Fibroblast of pulmonary artery (primary cell): ENCODE measurements around the gene RHBDF2.
"Not testable (repeated sequence)": the region's sequence is repeated elsewhere in the genome, so short reads cannot be mapped to it uniquely, and the experiment has no call there.

Experiments
- DNase-seq: peaks from one replicate; pipeline ENCODE4 v3.0.0-alpha.2; 2010; ENCODE audit warnings: low read depth
- H3K4me3 ChIP-seq: replicated peaks from 2 replicates; pipeline ENCODE4 v1.5.1; 2011; ENCODE audit warnings: low read depth, mild to moderate bottlenecking, control low read depth, low read length, moderate library complexity
- TF ChIP-seq, protein P1 (sequence below): IDR thresholded peaks from 2 replicates; pipeline ENCODE4 v1.5.1; 2011; ENCODE audit warnings: mild to moderate bottlenecking, control low read depth, low read length, inconsistent platforms; ENCODE audit errors: missing control alignments

The RHBDF2 gene

DNA sequence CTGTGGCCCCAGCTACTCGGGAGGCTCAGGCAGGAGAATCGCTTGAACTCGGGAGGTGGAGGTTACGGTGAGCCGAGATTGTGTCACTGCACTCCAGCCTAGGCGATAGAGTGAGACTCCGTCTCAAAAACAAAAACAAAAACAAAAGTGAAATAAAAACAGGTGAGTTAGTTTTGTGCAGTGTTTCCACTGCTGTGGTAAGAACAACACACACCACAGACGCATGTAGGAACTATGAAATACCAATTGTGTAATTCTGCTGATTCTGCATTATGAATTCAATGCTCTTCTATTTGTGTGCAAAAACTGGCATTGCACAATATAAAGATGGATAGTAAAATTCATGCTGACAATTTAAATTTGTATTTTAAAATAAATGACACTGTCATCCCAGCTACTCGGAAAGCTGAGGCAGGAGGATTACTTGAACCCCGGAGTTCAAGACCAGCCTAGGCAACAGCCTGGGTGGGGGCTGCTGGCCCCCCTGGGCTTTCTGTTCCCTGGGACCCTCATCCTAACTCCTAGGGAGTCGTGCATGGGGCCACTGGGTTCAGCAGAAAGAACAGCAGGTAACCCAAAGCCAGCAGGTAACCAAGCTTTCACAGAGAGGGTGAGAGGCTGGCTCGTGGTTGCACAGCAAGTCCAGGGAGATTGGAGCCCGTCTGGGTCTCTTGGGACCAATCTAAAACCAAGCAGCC lies 10.6 kb upstream of the RHBDF2 start:
- TF ChIP-seq, protein P1, sequence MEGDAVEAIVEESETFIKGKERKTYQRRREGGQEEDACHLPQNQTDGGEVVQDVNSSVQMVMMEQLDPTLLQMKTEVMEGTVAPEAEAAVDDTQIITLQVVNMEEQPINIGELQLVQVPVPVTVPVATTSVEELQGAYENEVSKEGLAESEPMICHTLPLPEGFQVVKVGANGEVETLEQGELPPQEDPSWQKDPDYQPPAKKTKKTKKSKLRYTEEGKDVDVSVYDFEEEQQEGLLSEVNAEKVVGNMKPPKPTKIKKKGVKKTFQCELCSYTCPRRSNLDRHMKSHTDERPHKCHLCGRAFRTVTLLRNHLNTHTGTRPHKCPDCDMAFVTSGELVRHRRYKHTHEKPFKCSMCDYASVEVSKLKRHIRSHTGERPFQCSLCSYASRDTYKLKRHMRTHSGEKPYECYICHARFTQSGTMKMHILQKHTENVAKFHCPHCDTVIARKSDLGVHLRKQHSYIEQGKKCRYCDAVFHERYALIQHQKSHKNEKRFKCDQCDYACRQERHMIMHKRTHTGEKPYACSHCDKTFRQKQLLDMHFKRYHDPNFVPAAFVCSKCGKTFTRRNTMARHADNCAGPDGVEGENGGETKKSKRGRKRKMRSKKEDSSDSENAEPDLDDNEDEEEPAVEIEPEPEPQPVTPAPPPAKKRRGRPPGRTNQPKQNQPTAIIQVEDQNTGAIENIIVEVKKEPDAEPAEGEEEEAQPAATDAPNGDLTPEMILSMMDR: no peak
- H3K4me3 ChIP-seq: no peak overlapping the region
- peak; percentile 52 for DNase-seq

DNA sequence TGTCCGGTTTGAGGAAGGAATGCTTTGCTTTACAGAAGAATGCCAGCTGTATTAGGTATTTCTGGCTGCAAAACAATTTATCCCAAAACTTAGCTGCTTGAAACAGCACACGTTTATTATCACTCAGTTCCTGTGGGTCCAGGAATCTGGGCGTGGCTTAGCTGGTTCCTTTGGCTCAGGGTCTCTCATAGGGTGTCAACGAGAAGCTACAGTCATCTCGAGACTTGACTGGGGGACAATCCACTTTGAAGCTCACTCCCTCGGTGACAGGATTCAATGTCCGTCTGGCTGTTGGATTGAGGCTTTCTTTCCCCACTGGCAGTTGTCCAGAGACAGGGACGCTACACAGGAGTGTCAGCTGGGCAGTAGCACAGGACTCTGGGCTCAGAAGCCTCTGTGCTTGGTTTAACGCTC lies 9.6 kb upstream of the RHBDF2 start:
- TF ChIP-seq, protein P1: no peak
- peak; percentile 39 for DNase-seq
- H3K4me3 ChIP-seq: no peak overlapping the region

DNA sequence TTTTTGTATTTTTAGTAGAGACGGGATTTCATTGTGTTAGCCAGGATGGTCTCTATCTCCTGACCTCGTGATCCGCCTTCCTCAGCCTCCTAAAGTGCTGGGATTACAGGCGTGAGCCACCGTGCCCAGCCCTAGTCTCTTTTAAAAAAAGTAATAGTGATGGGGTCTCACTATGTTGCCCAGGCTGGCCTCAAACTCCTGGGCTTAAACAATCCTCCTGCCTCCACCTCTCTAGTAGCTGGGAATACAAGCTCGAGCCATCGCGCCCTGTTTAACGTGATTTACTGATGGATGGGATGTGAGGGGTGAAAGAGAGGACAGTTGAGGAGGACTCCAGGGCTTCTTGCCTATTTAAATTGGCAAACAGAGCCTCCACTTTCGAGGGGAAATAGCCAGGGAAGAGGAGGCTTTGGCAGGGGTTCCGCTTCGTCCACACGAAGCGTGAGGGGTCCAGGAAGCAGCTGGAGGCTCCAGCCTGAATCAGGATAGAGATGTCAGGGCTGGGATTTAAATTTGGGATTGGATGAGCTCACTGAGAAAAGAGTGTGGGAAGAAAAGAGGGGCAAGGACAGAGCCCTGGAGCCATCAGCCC lies 7.3 kb upstream of the RHBDF2 start:
- not testable (repeated sequence) for H3K4me3 ChIP-seq, DNase-seq

DNA sequence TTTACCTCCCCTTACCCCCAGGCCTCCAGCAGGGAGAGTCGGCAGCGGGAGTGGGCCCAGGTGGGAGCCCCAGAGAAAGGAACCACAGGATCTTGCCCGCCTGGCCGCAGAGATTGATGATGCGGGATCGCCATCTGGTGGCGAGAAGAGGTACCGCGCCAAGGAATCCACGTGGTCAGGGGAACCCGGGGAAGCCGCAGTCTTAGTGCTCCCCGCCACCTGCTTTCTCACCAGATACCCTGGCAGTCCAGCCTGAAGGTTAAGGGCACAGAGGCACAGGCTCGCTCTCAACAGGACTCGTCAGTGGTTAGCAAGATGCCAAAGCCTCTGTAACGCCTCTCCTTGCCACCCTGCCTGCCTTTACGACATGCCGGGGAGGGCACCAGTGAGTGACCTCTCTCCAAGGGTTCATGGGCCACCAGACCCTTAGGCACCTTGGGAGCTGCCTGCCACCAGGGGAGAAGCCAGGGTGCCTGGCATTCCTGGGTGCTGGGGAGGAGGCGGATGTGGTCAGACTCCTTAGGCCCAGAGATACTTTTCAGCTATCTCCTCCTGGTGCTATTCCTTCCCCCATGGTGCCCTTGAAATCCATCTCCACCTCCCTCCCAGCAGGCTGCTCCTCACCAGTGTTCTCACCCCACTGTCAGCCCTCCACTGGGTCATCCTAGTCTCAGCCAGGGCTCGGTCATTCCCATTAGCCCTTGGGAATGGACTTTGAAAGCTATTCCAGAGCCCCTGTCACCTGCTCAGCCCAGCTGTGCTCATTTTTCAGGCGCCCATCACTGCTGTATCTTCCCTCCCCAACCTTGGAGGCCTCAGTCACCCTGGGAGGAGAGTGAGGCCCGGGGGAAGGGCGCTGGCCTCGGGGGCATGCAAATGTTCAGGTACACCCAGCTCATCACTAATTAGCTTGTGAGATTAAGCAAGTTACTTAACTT lies 5.5 kb upstream of the RHBDF2 start:
- H3K4me3 ChIP-seq: no peak overlapping the region
- DNase-seq: peak; percentile 68
- TF ChIP-seq, protein P1: peak; percentile 82

DNA sequence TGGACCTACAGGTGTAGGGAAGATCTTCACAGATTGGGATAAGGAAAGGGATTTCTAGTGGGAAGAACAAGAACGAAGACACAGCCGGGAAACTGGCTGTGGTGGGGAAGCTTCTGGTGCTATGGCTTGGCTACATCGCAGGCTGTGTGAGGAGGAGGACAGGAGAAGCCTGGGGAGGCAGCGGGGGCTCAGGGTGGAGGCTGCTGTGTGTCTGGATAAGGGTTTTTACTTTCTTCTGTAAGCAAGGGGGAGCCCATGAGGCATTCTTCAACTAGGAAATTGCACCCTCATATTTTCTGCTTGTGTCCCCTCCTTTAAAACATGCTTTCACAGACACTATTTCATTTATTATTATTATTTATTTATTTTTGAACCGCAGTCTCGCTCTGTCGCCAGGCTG lies 2.9 kb upstream of the RHBDF2 start:
- no peak overlapping the region for H3K4me3 ChIP-seq
- DNase-seq: no peak
- TF ChIP-seq, protein P1: peak; percentile 12

DNA sequence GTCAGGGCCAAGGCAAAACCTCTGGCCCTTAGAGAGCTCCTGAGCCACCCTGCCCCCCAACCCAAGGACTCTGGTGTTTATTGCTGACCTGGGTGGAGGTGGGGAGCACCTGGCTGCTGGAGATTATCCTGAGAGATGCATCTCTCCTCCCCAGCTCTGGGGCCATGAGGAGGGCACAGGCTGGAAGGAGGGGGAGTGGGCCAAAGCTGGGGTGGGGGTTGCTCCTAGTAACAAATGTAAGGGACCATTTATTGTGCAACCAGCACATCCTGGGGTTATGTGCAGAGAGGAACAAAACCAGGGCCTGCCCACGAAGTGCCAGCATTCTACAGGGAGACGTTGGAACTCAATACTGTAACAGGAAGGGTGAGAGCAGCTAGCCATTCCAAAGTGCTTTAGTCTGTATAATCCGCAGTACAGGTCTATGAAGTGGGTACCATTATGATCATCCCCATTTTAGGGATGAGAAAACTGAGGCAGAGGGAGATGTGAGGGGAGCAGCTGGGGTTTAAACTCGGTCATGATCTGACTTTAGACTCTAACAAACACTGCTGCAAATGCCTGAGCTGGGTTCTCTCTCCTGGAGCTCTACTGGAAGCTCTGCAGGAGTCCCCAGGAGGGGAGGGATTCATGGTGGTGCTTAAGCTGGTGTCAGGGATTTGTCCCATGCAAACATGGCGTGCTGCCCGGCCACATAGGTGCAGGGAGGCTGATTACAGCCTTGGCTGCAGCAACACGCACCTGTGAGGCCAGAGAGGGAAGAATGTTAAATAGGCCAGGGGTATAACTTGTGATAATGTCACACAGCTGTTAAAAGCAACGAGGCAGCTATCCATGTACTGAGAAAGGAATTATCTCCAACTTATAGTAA lies 1.4 kb upstream of the RHBDF2 start:
- DNase-seq: no peak
- TF ChIP-seq, protein P1: no peak
- no peak overlapping the region for H3K4me3 ChIP-seq
